BLaER1 (cell line): ENCODE measurements around the gene SEPTIN5.
"Not testable (repeated sequence)": the region's sequence is repeated elsewhere in the genome, so short reads cannot be mapped to it uniquely, and the experiment has no call there.

Experiments
- H3K27ac ChIP-seq: shearing (Covaris generic); formaldehyde crosslinking; 2 replicates; pipeline ENCODE4 v1.8.1; 2022
- H3K27me3 ChIP-seq: shearing (Covaris generic); formaldehyde crosslinking; 2 replicates; pipeline ENCODE4 v1.8.1; 2022
- H3K36me3 ChIP-seq: shearing (Covaris generic); formaldehyde crosslinking; 2 replicates; pipeline ENCODE4 v1.8.1; 2022
- H3K4me1 ChIP-seq: shearing (Covaris generic); formaldehyde crosslinking; 2 replicates; pipeline ENCODE4 v1.8.1; 2022
- H3K4me2 ChIP-seq: shearing (Covaris generic); formaldehyde crosslinking; 2 replicates; pipeline ENCODE4 v1.8.1; 2022
- H3K4me3 ChIP-seq: shearing (Covaris generic); formaldehyde crosslinking; 2 replicates; pipeline ENCODE4 v1.8.1; 2022
- H3K9ac ChIP-seq: shearing (Covaris generic); formaldehyde crosslinking; 2 replicates; pipeline ENCODE4 v1.8.1; 2022
- H3K9me3 ChIP-seq: shearing (Covaris generic); formaldehyde crosslinking; 2 replicates; pipeline ENCODE4 v1.8.1; 2022
- H4K20me1 ChIP-seq: shearing (Covaris generic); formaldehyde crosslinking; 2 replicates; pipeline ENCODE4 v1.8.1; 2022
- Cebpa-rat ChIP-seq: shearing (Covaris generic); IDR thresholded peaks from 2 replicates; pipeline ENCODE4 v1.8.1; 2022

Gene SEPTIN5

GRCh38 chr22:19672054-19672776 lies 42.1 kb upstream of the SEPTIN5 start:
- H3K27ac ChIP-seq = no peak overlapping the region
- no peak overlapping the region for H3K4me3 ChIP-seq
- H3K9me3 ChIP-seq = peaks cover 11% of the 10 kb centered on the region
- no peak overlapping the region for H3K9ac ChIP-seq
- H3K4me2 ChIP-seq = no peak overlapping the region
- no peaks in the 10 kb centered on the region for H3K36me3 ChIP-seq
- no peak for TF ChIP-seq Cebpa-rat
- H3K4me1 ChIP-seq = no peaks in the 10 kb centered on the region
- no peaks in the 10 kb centered on the region for H4K20me1 ChIP-seq
- no peaks in the 10 kb centered on the region for H3K27me3 ChIP-seq

GRCh38 chr22:19673660-19674059 lies 40.6 kb upstream of the SEPTIN5 start:
- Histone ChIP-seq H3K27me3 (no peaks in the 10 kb centered on the region), H3K36me3 (no peaks in the 10 kb centered on the region), H3K4me3 (no peak overlapping the region), H3K27ac (no peak overlapping the region), H3K4me2 (no peak overlapping the region), H4K20me1 (no peaks in the 10 kb centered on the region), H3K4me1 (no peaks in the 10 kb centered on the region), H3K9me3 (peaks cover 11% of the 10 kb centered on the region), H3K9ac (no peak overlapping the region)
- TF ChIP-seq Cebpa-rat = no peak

GRCh38 chr22:19674129-19674928 lies 40.0 kb upstream of the SEPTIN5 start:
- H3K4me1 ChIP-seq = no peaks in the 10 kb centered on the region
- no peak overlapping the region for H3K9ac ChIP-seq
- TF ChIP-seq Cebpa-rat = no peak
- H3K9me3 ChIP-seq = peaks cover 11% of the 10 kb centered on the region
- H3K4me2 ChIP-seq = no peak overlapping the region
- H3K4me3 ChIP-seq = no peak overlapping the region
- H4K20me1 ChIP-seq = no peaks in the 10 kb centered on the region
- H3K36me3 ChIP-seq = no peaks in the 10 kb centered on the region
- H3K27ac ChIP-seq = no peak overlapping the region
- no peaks in the 10 kb centered on the region for H3K27me3 ChIP-seq

- Histone ChIP-seq H3K4me1 (no peaks in the 10 kb centered on the region), H3K4me3 (no peak overlapping the region), H3K9me3 (peaks cover 11% of the 10 kb centered on the region), H4K20me1 (no peaks in the 10 kb centered on the region), H3K9ac (no peak overlapping the region), H3K27me3 (no peaks in the 10 kb centered on the region), H3K27ac (no peak overlapping the region), H3K36me3 (no peaks in the 10 kb centered on the region), H3K4me2 (no peak overlapping the region)
- no peak for TF ChIP-seq Cebpa-rat
These were observed 39.4 kb upstream of the SEPTIN5 start for GRCh38 chr22:19674929-19675253.

GRCh38 chr22:19675428-19675827 lies 38.9 kb upstream of the SEPTIN5 start:
- no peak for TF ChIP-seq Cebpa-rat
- no peak overlapping the region for H3K4me3 ChIP-seq
- no peak overlapping the region for H3K9ac ChIP-seq
- H3K4me2 ChIP-seq = no peak overlapping the region
- no peak overlapping the region for H3K27ac ChIP-seq
- H4K20me1 ChIP-seq = no peaks in the 10 kb centered on the region
- peaks cover 11% of the 10 kb centered on the region for H3K9me3 ChIP-seq
- H3K36me3 ChIP-seq = no peaks in the 10 kb centered on the region
- H3K4me1 ChIP-seq = no peaks in the 10 kb centered on the region
- H3K27me3 ChIP-seq = no peaks in the 10 kb centered on the region

- not testable (repeated sequence) for H3K9me3 ChIP-seq, H3K27me3 ChIP-seq, H3K4me2 ChIP-seq, H3K36me3 ChIP-seq, H3K4me3 ChIP-seq, H4K20me1 ChIP-seq, H3K9ac ChIP-seq, H3K4me1 ChIP-seq, H3K27ac ChIP-seq
These were observed 37.9 kb upstream of the SEPTIN5 start for GRCh38 chr22:19676437-19676836.

GRCh38 chr22:19678949-19679521 lies 35.3 kb upstream of the SEPTIN5 start:
- Histone ChIP-seq H3K4me1 (no peaks in the 10 kb centered on the region), H3K27ac (no peak overlapping the region), H3K4me2 (no peak overlapping the region), H3K9me3 (peaks cover 9% of the 10 kb centered on the region), H3K36me3 (no peaks in the 10 kb centered on the region), H3K27me3 (no peaks in the 10 kb centered on the region), H3K9ac (no peak overlapping the region), H4K20me1 (no peaks in the 10 kb centered on the region), H3K4me3 (no peak overlapping the region)
- TF ChIP-seq Cebpa-rat = no peak

- H3K4me2 ChIP-seq = no peak overlapping the region
- H3K4me3 ChIP-seq = no peak overlapping the region
- no peaks in the 10 kb centered on the region for H3K4me1 ChIP-seq
- no peaks in the 10 kb centered on the region for H3K27me3 ChIP-seq
- no peaks in the 10 kb centered on the region for H4K20me1 ChIP-seq
- TF ChIP-seq Cebpa-rat = no peak
- no peak overlapping the region for H3K27ac ChIP-seq
- peaks cover 9% of the 10 kb centered on the region for H3K9me3 ChIP-seq
- H3K9ac ChIP-seq = no peak overlapping the region
- H3K36me3 ChIP-seq = no peaks in the 10 kb centered on the region
These were observed 34.7 kb upstream of the SEPTIN5 start for GRCh38 chr22:19679522-19680101.

GRCh38 chr22:19680287-19680881 lies 33.9 kb upstream of the SEPTIN5 start:
- no peaks in the 10 kb centered on the region for H3K4me1 ChIP-seq
- H3K27ac ChIP-seq = no peak overlapping the region
- no peaks in the 10 kb centered on the region for H4K20me1 ChIP-seq
- TF ChIP-seq Cebpa-rat = no peak
- peaks cover 9% of the 10 kb centered on the region for H3K9me3 ChIP-seq
- no peak overlapping the region for H3K4me2 ChIP-seq
- no peaks in the 10 kb centered on the region for H3K27me3 ChIP-seq
- H3K36me3 ChIP-seq = no peaks in the 10 kb centered on the region
- H3K9ac ChIP-seq = no peak overlapping the region
- no peak overlapping the region for H3K4me3 ChIP-seq
